ENCODE data around the gene ASB15. TPM values are rescaled to one million over a fixed set of nuclear protein-coding genes. Genes with fewer than 3 reads are reported as not detected.

Gene ASB15
- total RNA-seq, 1 donor from 2014 or later: not detected

GRCh38 chr7:123687161-123687560 lies 85.5 kb downstream of the ASB15 start:
- DNase-seq (ENCODE audit: low read depth): no peak
- Histone ChIP-seq H3K36me3 (ENCODE audit: control insufficient read depth, insufficient read depth, low read length) (no peaks in the 10 kb centered on the region), H3K4me3 (ENCODE audit: low read depth, low read length) (no peak overlapping the region), H3K27me3 (ENCODE audit: control insufficient read depth, insufficient read depth, low read length) (no peaks in the 10 kb centered on the region)
- no peak for TF ChIP-seq CTCF (IDR thresholded peaks at IDR 0.05; ENCODE audit: insufficient read depth, low read length, poor library complexity, severe bottlenecking)

GRCh38 chr7:123687727-123688126 lies 86.1 kb downstream of the ASB15 start:
- no peaks in the 10 kb centered on the region for H3K27me3 ChIP-seq (ENCODE audit: control insufficient read depth, insufficient read depth, low read length)
- no peak overlapping the region for H3K4me3 ChIP-seq (ENCODE audit: low read depth, low read length)
- H3K36me3 ChIP-seq (ENCODE audit: control insufficient read depth, insufficient read depth, low read length): no peaks in the 10 kb centered on the region
- no peak for TF ChIP-seq CTCF (IDR thresholded peaks at IDR 0.05; ENCODE audit: insufficient read depth, low read length, poor library complexity, severe bottlenecking)
- DNase-seq (ENCODE audit: low read depth): no peak

Other genes starting within 250 kb of the ASB15 start
- 0.21 and 0.63 TPM in 2 replicates for gene IQUB, start 67.2 kb upstream of the ASB15 start, total RNA-seq
- 31.6 and 42.2 TPM in 2 replicates for gene NDUFA5, start 44.0 kb upstream of the ASB15 start, total RNA-seq
- not detected in 2 replicates for gene LMOD2, start 54.0 kb downstream of the ASB15 start, total RNA-seq
- gene WASL, start 147.2 kb downstream of the ASB15 start, total RNA-seq: 31.6 and 41.6 TPM in 2 replicates
- not detected in 2 replicates for gene HYAL4, start 243.3 kb downstream of the ASB15 start, total RNA-seq

Measured in kidney epithelial cell (primary cell).